ENCODE measurements around the gene MED15. TPM values are rescaled to one million over a fixed set of nuclear protein-coding genes. Genes with fewer than 3 reads are reported as not detected.

Gene MED15
- total RNA-seq, 1 donor from 2014 or later, result 74.3 TPM

DNA sequence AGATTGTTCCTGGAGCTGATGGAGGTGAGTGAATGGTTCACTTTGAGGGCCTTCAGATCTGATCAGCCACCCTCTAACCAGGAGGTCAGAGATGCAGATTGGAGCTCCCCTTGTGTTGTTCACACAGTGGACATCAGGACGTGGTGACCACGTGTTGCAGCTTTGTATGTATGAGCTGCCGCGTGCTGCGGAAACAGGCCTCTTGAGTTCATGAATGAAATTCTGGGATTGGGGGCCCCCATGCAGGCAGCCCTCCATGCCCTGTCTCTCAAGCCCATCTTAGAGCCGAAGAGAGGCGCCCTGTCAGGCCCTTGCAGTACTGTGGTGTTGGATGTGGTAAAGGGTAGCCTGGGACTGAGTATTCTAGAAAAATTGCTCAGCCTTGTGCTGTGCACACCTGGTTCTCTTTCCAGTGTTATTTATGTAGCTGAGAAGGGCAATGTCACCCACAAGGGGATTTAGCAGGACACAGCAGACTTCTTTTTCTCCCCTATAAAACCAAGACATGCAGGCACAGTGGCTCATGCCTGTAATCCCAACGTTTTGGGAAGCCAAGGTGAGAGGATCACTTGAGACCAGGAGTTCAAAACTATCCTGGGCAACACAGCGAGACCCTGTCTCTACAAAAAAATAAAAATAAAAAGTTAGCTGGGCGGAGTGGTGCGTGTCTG, 64.9 kb downstream of the MED15 start:
- Histone ChIP-seq H3K36me3 (ENCODE audit: control insufficient read depth, insufficient read depth, low read length) (peaks cover 9% of the 10 kb centered on the region), H3K27me3 (ENCODE audit: control insufficient read depth, insufficient read depth, low read length) (no peaks in the 10 kb centered on the region), H3K4me3 (ENCODE audit: low read depth, low read length) (no peak overlapping the region)
- TF ChIP-seq, protein P1, sequence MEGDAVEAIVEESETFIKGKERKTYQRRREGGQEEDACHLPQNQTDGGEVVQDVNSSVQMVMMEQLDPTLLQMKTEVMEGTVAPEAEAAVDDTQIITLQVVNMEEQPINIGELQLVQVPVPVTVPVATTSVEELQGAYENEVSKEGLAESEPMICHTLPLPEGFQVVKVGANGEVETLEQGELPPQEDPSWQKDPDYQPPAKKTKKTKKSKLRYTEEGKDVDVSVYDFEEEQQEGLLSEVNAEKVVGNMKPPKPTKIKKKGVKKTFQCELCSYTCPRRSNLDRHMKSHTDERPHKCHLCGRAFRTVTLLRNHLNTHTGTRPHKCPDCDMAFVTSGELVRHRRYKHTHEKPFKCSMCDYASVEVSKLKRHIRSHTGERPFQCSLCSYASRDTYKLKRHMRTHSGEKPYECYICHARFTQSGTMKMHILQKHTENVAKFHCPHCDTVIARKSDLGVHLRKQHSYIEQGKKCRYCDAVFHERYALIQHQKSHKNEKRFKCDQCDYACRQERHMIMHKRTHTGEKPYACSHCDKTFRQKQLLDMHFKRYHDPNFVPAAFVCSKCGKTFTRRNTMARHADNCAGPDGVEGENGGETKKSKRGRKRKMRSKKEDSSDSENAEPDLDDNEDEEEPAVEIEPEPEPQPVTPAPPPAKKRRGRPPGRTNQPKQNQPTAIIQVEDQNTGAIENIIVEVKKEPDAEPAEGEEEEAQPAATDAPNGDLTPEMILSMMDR (IDR thresholded peaks at IDR 0.05; ENCODE audit: insufficient read depth, low read length, poor library complexity, severe bottlenecking), result no peak
- DNase-seq (ENCODE audit: low read depth), result no peak

DNA sequence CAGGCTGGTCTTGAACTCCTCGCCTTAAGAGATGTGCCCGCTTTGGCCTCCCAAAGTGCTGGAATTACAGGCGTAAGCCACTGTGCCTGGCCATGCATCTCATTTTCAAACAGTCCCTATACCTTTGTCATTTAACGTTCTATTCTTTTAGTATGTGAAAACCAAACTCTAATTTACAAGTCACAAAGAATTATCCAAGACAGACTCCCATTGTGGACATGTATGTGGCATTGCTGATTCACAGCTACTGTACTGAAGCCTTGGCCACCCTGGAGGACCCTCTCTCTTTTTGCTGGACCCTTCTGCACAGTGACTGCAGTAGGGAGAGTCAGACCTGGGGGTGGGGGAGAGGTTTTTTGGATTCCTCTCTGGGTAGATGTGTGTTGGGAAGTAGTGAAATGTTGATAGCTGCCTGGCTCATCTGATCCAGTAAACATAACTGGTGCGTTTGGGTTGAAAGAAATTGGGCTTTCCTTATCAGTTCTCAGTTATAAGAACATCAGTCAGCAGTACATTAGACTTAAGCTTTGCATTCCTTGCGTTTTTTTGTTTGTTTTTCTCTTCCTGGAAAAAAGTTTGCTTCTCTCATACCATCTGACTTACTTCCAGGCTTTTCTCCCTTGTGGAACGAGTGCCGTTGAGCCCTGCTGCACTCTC, 65.9 kb downstream of the MED15 start:
- TF ChIP-seq, protein P1 (IDR thresholded peaks at IDR 0.05; ENCODE audit: insufficient read depth, low read length, poor library complexity, severe bottlenecking), result no peak
- H3K4me3 ChIP-seq (ENCODE audit: low read depth, low read length), result no peak overlapping the region
- no peak for DNase-seq (ENCODE audit: low read depth)
- peaks cover 6% of the 10 kb centered on the region for H3K36me3 ChIP-seq (ENCODE audit: control insufficient read depth, insufficient read depth, low read length)
- H3K27me3 ChIP-seq (ENCODE audit: control insufficient read depth, insufficient read depth, low read length), result no peaks in the 10 kb centered on the region

DNA sequence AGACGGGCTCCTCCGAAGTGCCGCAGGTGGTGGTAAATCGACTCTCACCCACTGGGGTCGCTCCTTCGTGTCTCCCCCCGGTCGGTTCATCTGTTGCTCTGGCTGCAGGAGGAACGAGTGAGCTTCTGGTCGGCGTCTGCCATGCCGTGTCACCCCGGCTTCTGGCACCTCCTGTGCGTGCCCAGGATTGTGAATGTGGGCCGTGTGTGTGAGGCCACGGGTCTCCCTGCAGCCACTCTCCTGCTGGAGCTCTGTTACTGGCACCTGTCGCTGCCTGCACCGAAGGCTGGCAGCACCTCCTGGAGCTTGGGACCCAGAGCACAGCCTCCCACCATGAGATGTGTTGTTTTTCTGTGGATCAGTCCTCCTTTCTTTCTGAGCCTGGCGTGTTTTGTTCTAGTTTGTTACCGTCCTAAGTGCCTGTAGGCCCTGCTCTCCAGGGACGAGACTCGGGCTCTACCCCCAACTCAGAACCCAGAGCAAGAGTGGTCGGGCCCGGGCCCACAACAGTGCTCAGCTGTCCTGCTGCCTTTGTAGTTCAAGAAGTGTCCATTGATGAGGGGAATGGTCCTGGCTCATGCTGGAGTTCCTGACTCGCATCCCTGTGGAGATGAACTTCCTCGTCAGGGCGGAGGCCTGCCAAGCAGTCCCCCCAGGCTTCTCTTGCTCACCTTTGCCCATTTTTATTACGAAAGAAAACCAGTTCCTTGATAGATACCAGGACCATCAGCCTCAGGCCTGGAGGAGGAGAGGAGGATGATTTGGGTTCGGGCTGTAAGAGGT, 66.6 kb downstream of the MED15 start:
- Histone ChIP-seq H3K4me3 (ENCODE audit: low read depth, low read length) (no peak overlapping the region), H3K36me3 (ENCODE audit: control insufficient read depth, insufficient read depth, low read length) (peaks cover 3% of the 10 kb centered on the region), H3K27me3 (ENCODE audit: control insufficient read depth, insufficient read depth, low read length) (no peaks in the 10 kb centered on the region)
- DNase-seq (ENCODE audit: low read depth), result no peak
- TF ChIP-seq, protein P1 (IDR thresholded peaks at IDR 0.05; ENCODE audit: insufficient read depth, low read length, poor library complexity, severe bottlenecking), result no peak

DNA sequence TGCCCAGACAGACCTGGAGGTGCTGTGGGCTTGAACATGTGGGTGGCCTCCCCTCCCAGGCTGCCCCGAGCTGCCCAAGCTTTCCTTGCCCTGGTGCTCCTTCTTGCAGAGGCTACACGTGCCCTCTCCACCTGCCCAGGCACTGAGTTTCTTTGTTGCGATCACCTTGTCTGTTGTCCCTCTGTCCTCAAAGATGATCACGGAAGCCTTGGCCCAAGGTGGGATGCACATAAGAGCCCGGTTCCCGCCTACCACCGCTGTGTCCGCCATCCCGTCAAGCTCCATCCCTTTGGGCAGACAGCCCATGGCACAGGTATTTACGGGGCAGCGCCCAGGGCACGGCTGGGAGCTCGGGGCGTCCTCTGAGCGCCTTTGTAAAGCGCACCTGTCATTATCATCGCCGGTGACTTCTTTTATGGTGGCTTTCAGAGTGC, 67.5 kb downstream of the MED15 start:
- H3K4me3 ChIP-seq (ENCODE audit: low read depth, low read length), result no peak overlapping the region
- H3K27me3 ChIP-seq (ENCODE audit: control insufficient read depth, insufficient read depth, low read length), result no peaks in the 10 kb centered on the region
- DNase-seq (ENCODE audit: low read depth), result no peak
- H3K36me3 ChIP-seq (ENCODE audit: control insufficient read depth, insufficient read depth, low read length), result peaks cover 2% of the 10 kb centered on the region
- TF ChIP-seq, protein P1 (IDR thresholded peaks at IDR 0.05; ENCODE audit: insufficient read depth, low read length, poor library complexity, severe bottlenecking), result no peak

DNA sequence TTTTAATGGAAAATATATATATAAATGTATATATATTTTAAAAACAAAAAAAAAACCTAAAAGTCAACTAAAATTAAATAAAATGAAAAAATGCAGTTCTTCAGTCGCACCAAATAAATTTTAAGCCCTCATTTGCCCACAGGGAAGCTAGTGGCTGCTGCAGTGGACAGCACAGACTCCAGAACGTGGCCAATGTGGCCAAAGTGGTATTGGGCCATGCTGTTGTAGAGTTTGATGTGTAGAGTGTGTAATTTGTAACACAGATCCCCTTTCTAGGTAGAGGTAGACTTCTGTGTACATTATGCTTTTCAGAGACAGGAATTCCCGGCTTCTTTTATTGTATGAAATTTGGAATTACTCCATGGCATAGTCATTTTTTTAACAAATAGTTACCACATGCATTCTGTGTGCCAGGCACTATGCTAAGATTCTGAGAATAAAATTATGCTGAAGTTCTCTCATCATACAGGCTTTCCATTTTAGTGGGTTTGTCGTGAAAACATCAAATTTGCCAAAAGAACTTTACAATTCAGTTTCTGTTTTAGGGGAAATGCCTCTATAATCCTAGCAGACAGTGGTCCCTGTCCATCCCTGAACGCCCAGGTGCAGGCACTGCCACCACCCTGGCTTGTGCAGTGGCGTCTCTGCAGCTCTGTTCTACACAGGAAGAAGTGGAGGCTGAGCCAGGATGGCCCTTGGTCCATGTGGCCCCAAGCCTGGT, 68.5 kb downstream of the MED15 start:
- TF ChIP-seq, protein P1 (IDR thresholded peaks at IDR 0.05; ENCODE audit: insufficient read depth, low read length, poor library complexity, severe bottlenecking), result no peak
- no peaks in the 10 kb centered on the region for H3K27me3 ChIP-seq (ENCODE audit: control insufficient read depth, insufficient read depth, low read length)
- H3K4me3 ChIP-seq (ENCODE audit: low read depth, low read length), result no peak overlapping the region
- peaks cover 2% of the 10 kb centered on the region for H3K36me3 ChIP-seq (ENCODE audit: control insufficient read depth, insufficient read depth, low read length)
- DNase-seq (ENCODE audit: low read depth), result no peak
